ENCODE results near the gene LPAR2. TPM values are rescaled to one million over a fixed set of nuclear protein-coding genes. Genes with fewer than 3 reads are reported as not detected.

The LPAR2 gene
- total and polyA plus RNA-seq, 4 donors: 5.1 to 42.4 (median 19.5) TPM

DNA sequence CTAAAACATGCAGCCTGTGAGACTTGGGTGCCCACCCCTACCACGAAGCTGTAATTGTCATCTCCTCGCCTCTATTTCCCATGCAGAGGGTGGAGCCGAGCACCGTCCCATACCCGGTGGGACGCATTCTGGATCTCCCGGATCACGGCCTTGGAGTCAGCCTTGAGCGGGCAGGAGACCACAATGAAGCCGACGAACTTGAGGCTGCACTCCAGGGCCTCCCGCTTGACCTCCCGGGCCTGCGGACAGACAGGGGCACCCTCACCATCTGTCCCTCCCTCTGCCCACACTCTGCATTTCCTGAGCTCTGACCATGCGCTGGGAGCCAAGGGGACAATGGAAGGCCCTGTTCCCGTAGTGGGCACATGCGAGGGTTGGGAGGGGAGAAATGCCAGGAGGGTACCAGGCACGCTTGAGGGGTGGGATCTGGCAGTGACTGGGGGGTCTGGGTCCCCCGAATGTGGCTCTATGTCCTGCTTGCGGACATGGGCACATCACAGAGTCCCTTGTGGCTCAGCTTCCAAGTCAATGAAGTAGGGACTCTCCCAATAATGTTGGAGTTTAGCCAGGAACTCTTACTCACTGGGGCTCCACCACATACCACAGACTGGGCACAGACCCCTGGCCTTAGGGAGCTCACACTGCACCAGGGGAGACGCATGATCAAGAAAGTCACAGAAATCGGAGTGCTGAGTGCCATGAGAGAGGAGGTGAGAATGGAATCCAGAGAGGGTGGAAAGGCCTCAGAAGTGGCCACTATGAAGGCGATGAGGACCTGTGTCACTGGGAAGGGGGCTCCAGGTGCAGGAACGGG is 24.7 kb upstream of the LPAR2 start:
- Histone ChIP-seq H3K9ac (ENCODE audit: insufficient read depth in 1 of 2, low read length in 2 of 2) (no peak overlapping the region), H3K27me3 (ENCODE audit: control insufficient read depth in 3 of 3, insufficient read depth in 3 of 3, low read length in 2 of 3) (no peaks in the 10 kb centered on the region), H3K4me1 (ENCODE audit: control insufficient read depth in 5 of 5, insufficient read depth in 5 of 5, low read length in 5 of 5) (no peaks in the 10 kb centered on the region), H3K4me3 (no peak overlapping the region), H3K27ac (ENCODE audit: low read depth in 1 of 2, low read length in 1 of 2) (no peak overlapping the region), H3K36me3 (ENCODE audit: control insufficient read depth in 4 of 4, insufficient read depth in 4 of 4, low read length in 4 of 4) (peaks cover 15 to 84% (median 50%) of the 10 kb centered on the region in 4 donors), H3K9me3 (ENCODE audit: control insufficient read depth in 4 of 4, insufficient read depth in 3 of 4, low read length in 3 of 4) (no peaks in the 10 kb centered on the region)
- DNase-seq: no peak
- no peak for ATAC-seq (ENCODE audit: insufficient read depth, low FRiP score)
- 94% methylated on average over 24 of the region's 24 CpGs for WGBS, 2 donors
- TF ChIP-seq, protein P1, sequence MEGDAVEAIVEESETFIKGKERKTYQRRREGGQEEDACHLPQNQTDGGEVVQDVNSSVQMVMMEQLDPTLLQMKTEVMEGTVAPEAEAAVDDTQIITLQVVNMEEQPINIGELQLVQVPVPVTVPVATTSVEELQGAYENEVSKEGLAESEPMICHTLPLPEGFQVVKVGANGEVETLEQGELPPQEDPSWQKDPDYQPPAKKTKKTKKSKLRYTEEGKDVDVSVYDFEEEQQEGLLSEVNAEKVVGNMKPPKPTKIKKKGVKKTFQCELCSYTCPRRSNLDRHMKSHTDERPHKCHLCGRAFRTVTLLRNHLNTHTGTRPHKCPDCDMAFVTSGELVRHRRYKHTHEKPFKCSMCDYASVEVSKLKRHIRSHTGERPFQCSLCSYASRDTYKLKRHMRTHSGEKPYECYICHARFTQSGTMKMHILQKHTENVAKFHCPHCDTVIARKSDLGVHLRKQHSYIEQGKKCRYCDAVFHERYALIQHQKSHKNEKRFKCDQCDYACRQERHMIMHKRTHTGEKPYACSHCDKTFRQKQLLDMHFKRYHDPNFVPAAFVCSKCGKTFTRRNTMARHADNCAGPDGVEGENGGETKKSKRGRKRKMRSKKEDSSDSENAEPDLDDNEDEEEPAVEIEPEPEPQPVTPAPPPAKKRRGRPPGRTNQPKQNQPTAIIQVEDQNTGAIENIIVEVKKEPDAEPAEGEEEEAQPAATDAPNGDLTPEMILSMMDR (IDR thresholded peaks at IDR 0.05; ENCODE audit: control extremely low read depth, extremely low read depth): no peak

GRCh38 chr19:19651076-19651475 is 23.1 kb upstream of the LPAR2 start:
- peak in 1 of 3 donors; percentile 30 for DNase-seq
- H3K36me3 ChIP-seq (ENCODE audit: control insufficient read depth in 4 of 4, insufficient read depth in 4 of 4, low read length in 4 of 4): peaks cover 26 to 84% (median 45%) of the 10 kb centered on the region in 4 donors
- no peak overlapping the region for H3K27ac ChIP-seq (ENCODE audit: low read depth in 1 of 2, low read length in 1 of 2)
- no peak overlapping the region for H3K4me3 ChIP-seq
- no peak overlapping the region for H3K9ac ChIP-seq (ENCODE audit: insufficient read depth in 1 of 2, low read length in 2 of 2)
- no peaks in the 10 kb centered on the region for H3K27me3 ChIP-seq (ENCODE audit: control insufficient read depth in 3 of 3, insufficient read depth in 3 of 3, low read length in 2 of 3)
- TF ChIP-seq, protein P1 (IDR thresholded peaks at IDR 0.05; ENCODE audit: control extremely low read depth, extremely low read depth): no peak
- no peaks in the 10 kb centered on the region for H3K4me1 ChIP-seq (ENCODE audit: control insufficient read depth in 5 of 5, insufficient read depth in 5 of 5, low read length in 5 of 5)
- WGBS, 2 donors: 40 to 70% methylated on average over 13 of the region's 13 CpGs
- ATAC-seq (ENCODE audit: insufficient read depth, low FRiP score): no peak
- H3K9me3 ChIP-seq (ENCODE audit: control insufficient read depth in 4 of 4, insufficient read depth in 3 of 4, low read length in 3 of 4): no peaks in the 10 kb centered on the region

- Histone ChIP-seq H3K27ac (ENCODE audit: low read depth in 1 of 2, low read length in 1 of 2) (no peak overlapping the region), H3K4me1 (ENCODE audit: control insufficient read depth in 5 of 5, insufficient read depth in 5 of 5, low read length in 5 of 5) (no peaks in the 10 kb centered on the region), H3K4me3 (no peak overlapping the region), H3K36me3 (ENCODE audit: control insufficient read depth in 4 of 4, insufficient read depth in 4 of 4, low read length in 4 of 4) (peaks cover 28 to 84% (median 41%) of the 10 kb centered on the region in 4 donors), H3K27me3 (ENCODE audit: control insufficient read depth in 3 of 3, insufficient read depth in 3 of 3, low read length in 2 of 3) (no peaks in the 10 kb centered on the region), H3K9me3 (ENCODE audit: control insufficient read depth in 4 of 4, insufficient read depth in 3 of 4, low read length in 3 of 4) (no peaks in the 10 kb centered on the region), H3K9ac (ENCODE audit: insufficient read depth in 1 of 2, low read length in 2 of 2) (no peak overlapping the region)
- ATAC-seq (ENCODE audit: insufficient read depth, low FRiP score): no peak
- no peak for DNase-seq
- WGBS, 2 donors: 84 to 90% methylated on average over 9 of the region's 9 CpGs
- TF ChIP-seq, protein P1 (IDR thresholded peaks at IDR 0.05; ENCODE audit: control extremely low read depth, extremely low read depth): no peak
Measured at GRCh38 chr19:19650331-19650730, 22.3 kb upstream of the LPAR2 start.

Data from lung (tissue), 12 donors.